ENCODE measurements around the gene HMX2.

Gene HMX2

GRCh38 chr10:123147635-123148413 is at the start of gene HMX2:
Gene HMX2, plus strand, starts transcription at chr10:123148136. Its CDS starts 243 bp downstream, at chr10:123148379.
- in situ Hi-C loops (cut with MboI; ENCODE audit: low pct_unique_long_range_greater_than_20kb, low sequenced_read_pairs, unreplicated experiment): no loop called here
- DNase-seq (ENCODE audit: low spot score): peak; percentile 81
- TF ChIP-seq, protein P1, sequence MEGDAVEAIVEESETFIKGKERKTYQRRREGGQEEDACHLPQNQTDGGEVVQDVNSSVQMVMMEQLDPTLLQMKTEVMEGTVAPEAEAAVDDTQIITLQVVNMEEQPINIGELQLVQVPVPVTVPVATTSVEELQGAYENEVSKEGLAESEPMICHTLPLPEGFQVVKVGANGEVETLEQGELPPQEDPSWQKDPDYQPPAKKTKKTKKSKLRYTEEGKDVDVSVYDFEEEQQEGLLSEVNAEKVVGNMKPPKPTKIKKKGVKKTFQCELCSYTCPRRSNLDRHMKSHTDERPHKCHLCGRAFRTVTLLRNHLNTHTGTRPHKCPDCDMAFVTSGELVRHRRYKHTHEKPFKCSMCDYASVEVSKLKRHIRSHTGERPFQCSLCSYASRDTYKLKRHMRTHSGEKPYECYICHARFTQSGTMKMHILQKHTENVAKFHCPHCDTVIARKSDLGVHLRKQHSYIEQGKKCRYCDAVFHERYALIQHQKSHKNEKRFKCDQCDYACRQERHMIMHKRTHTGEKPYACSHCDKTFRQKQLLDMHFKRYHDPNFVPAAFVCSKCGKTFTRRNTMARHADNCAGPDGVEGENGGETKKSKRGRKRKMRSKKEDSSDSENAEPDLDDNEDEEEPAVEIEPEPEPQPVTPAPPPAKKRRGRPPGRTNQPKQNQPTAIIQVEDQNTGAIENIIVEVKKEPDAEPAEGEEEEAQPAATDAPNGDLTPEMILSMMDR (IDR thresholded peaks at IDR 0.05; ENCODE audit: extremely low read depth, insufficient read depth, missing control alignments): peak; percentile 31

GRCh38 chr10:123100030-123100762 is 47.7 kb upstream of the HMX2 start:
- no peak for DNase-seq (ENCODE audit: low spot score)
- TF ChIP-seq, protein P1 (IDR thresholded peaks at IDR 0.05; ENCODE audit: extremely low read depth, insufficient read depth, missing control alignments): no peak
- in situ Hi-C loops (cut with MboI; ENCODE audit: low pct_unique_long_range_greater_than_20kb, low sequenced_read_pairs, unreplicated experiment): loop anchor here (25.0 kb wide), 1 partner anchor 862 kb away; no protein-coding TSS in a partner anchor

DNA sequence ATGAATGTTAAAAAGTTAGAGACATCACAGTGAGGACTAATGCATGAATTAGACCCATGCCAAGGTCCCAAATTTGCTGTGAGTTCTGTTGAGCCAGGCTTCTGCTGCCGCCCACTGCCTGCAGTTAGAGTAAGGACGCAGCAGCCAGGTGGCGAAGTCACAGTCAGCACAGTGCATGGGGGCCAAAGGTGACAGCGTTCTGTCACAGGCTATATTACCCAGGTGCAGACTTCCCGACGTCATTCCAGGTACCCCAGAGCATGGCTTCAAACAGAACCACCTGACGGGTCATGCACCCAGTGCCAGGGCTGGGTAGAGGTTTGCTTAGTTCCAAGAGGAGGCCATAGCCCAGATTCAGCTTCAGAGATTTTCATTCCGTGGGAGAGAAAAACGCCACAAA is 46.1 kb upstream of the HMX2 start:
- in situ Hi-C loops (cut with MboI; ENCODE audit: low pct_unique_long_range_greater_than_20kb, low sequenced_read_pairs, unreplicated experiment): loop anchor here (25.0 kb wide), 1 partner anchor 860 kb away; no protein-coding TSS in a partner anchor
- no peak for DNase-seq (ENCODE audit: low spot score)
- TF ChIP-seq, protein P1 (IDR thresholded peaks at IDR 0.05; ENCODE audit: extremely low read depth, insufficient read depth, missing control alignments): no peak

GRCh38 chr10:123102673-123103072 is 45.3 kb upstream of the HMX2 start:
- TF ChIP-seq, protein P1 (IDR thresholded peaks at IDR 0.05; ENCODE audit: extremely low read depth, insufficient read depth, missing control alignments): no peak
- in situ Hi-C loops (cut with MboI; ENCODE audit: low pct_unique_long_range_greater_than_20kb, low sequenced_read_pairs, unreplicated experiment): loop anchor here (25.0 kb wide), 1 partner anchor 860 kb away; no protein-coding TSS in a partner anchor
- no peak for DNase-seq (ENCODE audit: low spot score)

- in situ Hi-C loops (cut with MboI; ENCODE audit: low pct_unique_long_range_greater_than_20kb, low sequenced_read_pairs, unreplicated experiment): loop anchor here (25.0 kb wide), 1 partner anchor 858 kb away; no protein-coding TSS in a partner anchor
- TF ChIP-seq, protein P1 (IDR thresholded peaks at IDR 0.05; ENCODE audit: extremely low read depth, insufficient read depth, missing control alignments): no peak
- DNase-seq (ENCODE audit: low spot score): no peak
These were observed 44.0 kb upstream of the HMX2 start for GRCh38 chr10:123103944-123104343.

- TF ChIP-seq, protein P1 (IDR thresholded peaks at IDR 0.05; ENCODE audit: extremely low read depth, insufficient read depth, missing control alignments): no peak
- in situ Hi-C loops (cut with MboI; ENCODE audit: low pct_unique_long_range_greater_than_20kb, low sequenced_read_pairs, unreplicated experiment): loop anchor here (25.0 kb wide), 1 partner anchor 853 kb away; no protein-coding TSS in a partner anchor
- no peak for DNase-seq (ENCODE audit: low spot score)
These were observed 38.5 kb upstream of the HMX2 start for GRCh38 chr10:123109466-123109865.
